ENCODE measurements around the gene KRT36. TPM values are rescaled to one million over a fixed set of nuclear protein-coding genes. Genes with fewer than 3 reads are reported as not detected.

Gene KRT36
- total and polyA plus RNA-seq, 12 donors: 0.28 TPM; not detected in 11

GRCh38 chr17:41475421-41475820, 14.3 kb downstream of the KRT36 start:
- 86 to 94% (median 91%) methylated on average over 2 to 4 of the region's 4 CpGs for WGBS, 4 donors
- Histone ChIP-seq H3K4me3 (no peak overlapping the region), H3K27ac (no peak overlapping the region), H3K36me3 (replicated peaks in 1 of 2) (no peaks in the 10 kb centered on the region), H3K9me3 (replicated peaks in 1 of 3) (no peaks in the 10 kb centered on the region), H3K27me3 (no peaks in the 10 kb centered on the region), H3K4me1 (replicated peaks in 1 of 2) (no peaks in the 10 kb centered on the region)
- TF ChIP-seq POLR2A (IDR thresholded peaks at IDR 0.05): no peak
- no peak for TF ChIP-seq CTCF (IDR thresholded peaks at IDR 0.05)
- DNase-seq: no peak
- intact Hi-C loops (cut with DNase I): no loop called here

GRCh38 chr17:41474863-41475262, 14.8 kb downstream of the KRT36 start:
- H3K9me3 ChIP-seq (replicated peaks in 1 of 3): no peaks in the 10 kb centered on the region
- no peaks in the 10 kb centered on the region for H3K27me3 ChIP-seq
- H3K4me1 ChIP-seq (replicated peaks in 1 of 2): no peaks in the 10 kb centered on the region
- no peak for DNase-seq
- no peaks in the 10 kb centered on the region for H3K36me3 ChIP-seq (replicated peaks in 1 of 2)
- H3K4me3 ChIP-seq: no peak overlapping the region
- 66 to 75% (median 71%) methylated on average over 8 of the region's 8 CpGs for WGBS, 4 donors
- intact Hi-C loops (cut with DNase I): no loop called here
- TF ChIP-seq POLR2A (IDR thresholded peaks at IDR 0.05) (no peak), CTCF (IDR thresholded peaks at IDR 0.05) (no peak)
- no peak overlapping the region for H3K27ac ChIP-seq

DNA sequence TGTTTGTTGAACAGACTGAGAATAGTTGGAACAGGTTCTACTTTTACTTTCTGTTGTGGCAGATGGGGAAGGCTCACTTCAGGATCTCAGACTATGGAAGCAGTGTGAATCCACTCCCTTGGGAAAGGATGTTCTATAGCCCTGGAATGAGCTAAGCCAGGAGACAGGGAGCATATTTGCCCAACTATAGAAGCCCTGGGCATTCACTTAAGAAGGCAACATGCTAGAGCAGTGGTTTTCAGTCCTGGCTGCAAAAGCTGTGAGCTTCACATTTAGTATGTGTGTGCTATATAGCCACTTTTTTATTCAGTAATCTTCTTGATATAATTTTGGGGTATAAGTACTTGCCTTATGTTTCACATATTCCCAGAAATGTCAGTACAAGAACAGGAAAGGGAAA, 21.4 kb downstream of the KRT36 start:
- no peaks in the 10 kb centered on the region for H3K9me3 ChIP-seq (replicated peaks in 1 of 3)
- intact Hi-C loops (cut with DNase I): no loop called here

GRCh38 chr17:41467561-41467960, 22.1 kb downstream of the KRT36 start:
- TF ChIP-seq CTCF (IDR thresholded peaks at IDR 0.05): no peak
- TF ChIP-seq POLR2A (IDR thresholded peaks at IDR 0.05): no peak
- Histone ChIP-seq H3K4me3 (no peak overlapping the region), H3K27ac (no peak overlapping the region), H3K9me3 (replicated peaks in 1 of 3) (no peaks in the 10 kb centered on the region), H3K4me1 (replicated peaks in 1 of 2) (no peaks in the 10 kb centered on the region), H3K27me3 (no peaks in the 10 kb centered on the region), H3K36me3 (replicated peaks in 1 of 2) (no peaks in the 10 kb centered on the region)
- intact Hi-C loops (cut with DNase I): no loop called here
- 62 to 80% (median 66%) methylated on average over 4 of the region's 4 CpGs for WGBS, 4 donors
- DNase-seq: no peak

More for the DNA sequence above, 21.4 kb downstream of the KRT36 start:
- Histone ChIP-seq H3K27me3 (no peaks in the 10 kb centered on the region), H3K4me1 (replicated peaks in 1 of 2) (no peaks in the 10 kb centered on the region), H3K27ac (no peak overlapping the region), H3K36me3 (replicated peaks in 1 of 2) (no peaks in the 10 kb centered on the region), H3K4me3 (no peak overlapping the region)
- DNase-seq: no peak
- TF ChIP-seq CTCF (IDR thresholded peaks at IDR 0.05): no peak

Data from adrenal gland (tissue), 12 donors.